ENCODE data around the gene PLGRKT.
"Not testable (repeated sequence)": the region's sequence is repeated elsewhere in the genome, so short reads cannot be mapped to it uniquely, and the experiment has no call there.

PLGRKT gene

GRCh38 chr9:5437254-5438216 is at the start of gene PLGRKT:
TSS of gene PLGRKT (minus strand) at chr9:5437925. CDS start at chr9:5431977, 5,948 bp downstream.
- peak; percentile 33 for FAIRE-seq

- no peak for FAIRE-seq
Observed at GRCh38 chr9:5486988-5487387, 49.3 kb upstream of the PLGRKT start.

GRCh38 chr9:5485378-5486085 is 47.8 kb upstream of the PLGRKT start:
- FAIRE-seq: no peak

- no peak for FAIRE-seq
Observed at GRCh38 chr9:5483306-5483705, 45.6 kb upstream of the PLGRKT start.

- no peak for FAIRE-seq
Observed at GRCh38 chr9:5482194-5482593, 44.5 kb upstream of the PLGRKT start.

GRCh38 chr9:5481322-5482040 is 43.8 kb upstream of the PLGRKT start:
- no peak for FAIRE-seq

- FAIRE-seq: no peak
Observed at GRCh38 chr9:5480919-5481318, 43.2 kb upstream of the PLGRKT start.

GRCh38 chr9:5479994-5480694 is 42.4 kb upstream of the PLGRKT start:
- no peak for FAIRE-seq

GRCh38 chr9:5478206-5478605 is 40.5 kb upstream of the PLGRKT start:
- FAIRE-seq: no peak

- not testable (repeated sequence) for FAIRE-seq
Observed at GRCh38 chr9:5475611-5476010, 37.9 kb upstream of the PLGRKT start.

GRCh38 chr9:5470816-5471215 is 33.1 kb upstream of the PLGRKT start:
- FAIRE-seq: no peak

- no peak for FAIRE-seq
Observed at GRCh38 chr9:5470122-5470521, 32.4 kb upstream of the PLGRKT start.

- FAIRE-seq: no peak
Observed at GRCh38 chr9:5468850-5469249, 31.1 kb upstream of the PLGRKT start.

GRCh38 chr9:5466766-5467165 is 29.0 kb upstream of the PLGRKT start:
- FAIRE-seq: no peak

GRCh38 chr9:5466005-5466404 is 28.3 kb upstream of the PLGRKT start:
- FAIRE-seq: no peak

GRCh38 chr9:5464831-5465330 is 27.2 kb upstream of the PLGRKT start:
- FAIRE-seq: not testable (repeated sequence)

GRCh38 chr9:5460157-5460556 is 22.4 kb upstream of the PLGRKT start:
- FAIRE-seq: no peak

- FAIRE-seq: no peak
Observed at GRCh38 chr9:5459289-5459829, 21.6 kb upstream of the PLGRKT start.

GRCh38 chr9:5455181-5455580 is 17.5 kb upstream of the PLGRKT start:
- no peak for FAIRE-seq

- FAIRE-seq: no peak
Observed at GRCh38 chr9:5453673-5454072, 15.9 kb upstream of the PLGRKT start.

GRCh38 chr9:5453004-5453403 is 15.3 kb upstream of the PLGRKT start:
- FAIRE-seq: no peak

GRCh38 chr9:5452286-5452609 is 14.5 kb upstream of the PLGRKT start:
- FAIRE-seq: no peak
